IMR-90 (cell line): Measurements from ENCODE around the gene SPATS2L. TPM values are rescaled to one million over a fixed set of nuclear protein-coding genes. Genes with fewer than 3 reads are reported as not detected.

ENCODE experiments used
- ATAC-seq: fragments of 200-7000 bp; cut with Tn5 transposase; 2 replicates; pipeline ENCODE4 v1.9.1; 2020; ENCODE audit warnings: low read depth, mild to moderate bottlenecking, moderate library complexity
- BruUV-seq: library from RNA; stranded (reverse); fragments of 400-500 nt; replicated peaks from 2 replicates; lab custom pipeline; 2021; lab: Mats Ljungman, UMichigan
- CTCF ChIA-PET: fragments of 300-600 bp; formaldehyde crosslinking; extraction: SDS; loops from one replicate; lab custom pipeline; 2021; ENCODE audit warnings: antibody characterized with exemption; lab: Yijun Ruan, JAX
- POLR2A ChIA-PET: fragments of 300-600 bp; sonication (Branson Sonifier 250); formaldehyde crosslinking; loops from one replicate; lab custom pipeline; 2022; ENCODE audit warnings: antibody characterized with exemption; ENCODE audit not compliant: unreplicated experiment; lab: Charles Lee
- DNase-seq: peaks from one replicate; pipeline ENCODE4 v3.0.0; 2013
- H2AFZ ChIP-seq: replicated peaks from 2 replicates; pipeline ENCODE3; 2013; ENCODE audit warnings: low read length, mild to moderate bottlenecking; ENCODE audit not compliant: poor library complexity
- H2AK5ac ChIP-seq: 2 replicates; pipeline ENCODE4 v1.6.1; 2013; ENCODE audit warnings: low read depth, low read length, inconsistent platforms
- H2AK9ac ChIP-seq: replicated peaks from 2 replicates; pipeline ENCODE3; 2013; ENCODE audit warnings: mild to moderate bottlenecking, low read depth, low read length, moderate library complexity; ENCODE audit not compliant: poor library complexity
- H2BK120ac ChIP-seq: 2 replicates; pipeline ENCODE4 v1.6.1; 2013; ENCODE audit warnings: low read depth, low read length, inconsistent platforms
- H2BK15ac ChIP-seq: 3 replicates; pipeline ENCODE4 v1.6.1; 2013; ENCODE audit warnings: low read depth, low read length, inconsistent platforms
- H2BK20ac ChIP-seq: 2 replicates; pipeline ENCODE4 v1.6.1; 2013; ENCODE audit warnings: low read depth, mild to moderate bottlenecking, inconsistent platforms, low read length, moderate library complexity
- H2BK5ac ChIP-seq: 2 replicates; pipeline ENCODE4 v1.6.1; 2013; ENCODE audit warnings: mild to moderate bottlenecking, low read depth, low read length, inconsistent platforms; ENCODE audit not compliant: poor library complexity, severe bottlenecking
- H3K14ac ChIP-seq: replicated peaks from 2 replicates; pipeline ENCODE4 v1.6.1; 2013; ENCODE audit warnings: low read depth, low read length, inconsistent platforms
- H3K18ac ChIP-seq: 2 replicates; pipeline ENCODE4 v1.6.1; 2013; ENCODE audit warnings: low read depth, low read length, control low read depth
- H3K23ac ChIP-seq: 2 replicates; pipeline ENCODE4 v1.6.1; 2013; ENCODE audit warnings: low read depth, low read length, inconsistent platforms
- H3K27ac ChIP-seq: 2 replicates; pipeline ENCODE4 v1.5.1; 2013; ENCODE audit warnings: mild to moderate bottlenecking, control low read depth, low read length; ENCODE audit not compliant: insufficient read depth
- H3K27me3 ChIP-seq: 2 replicates; pipeline ENCODE4 v1.6.1; 2013; ENCODE audit warnings: low read length; ENCODE audit not compliant: control insufficient read depth, insufficient read depth
- H3K36me3 ChIP-seq: 2 replicates; pipeline ENCODE4 v1.6.1; 2013; ENCODE audit warnings: low read length, mixed read lengths; ENCODE audit not compliant: control insufficient read depth, insufficient read depth
- H3K4ac ChIP-seq: 2 replicates; pipeline ENCODE4 v1.6.1; 2013; ENCODE audit warnings: low read depth, low read length, inconsistent platforms
- H3K4me1 ChIP-seq: 2 replicates; pipeline ENCODE4 v1.6.1; 2013; ENCODE audit warnings: low read length, mixed read lengths; ENCODE audit not compliant: control insufficient read depth, insufficient read depth
- H3K4me2 ChIP-seq: 2 replicates; pipeline ENCODE4 v1.6.1; 2013; ENCODE audit warnings: low read depth, mild to moderate bottlenecking, control low read depth, low read length, moderate library complexity
- H3K4me3 ChIP-seq: 2 replicates; pipeline ENCODE4 v1.5.1; 2013; ENCODE audit warnings: low read depth, mild to moderate bottlenecking, control low read depth, low read length, moderate library complexity; ENCODE audit not compliant: insufficient read depth
- H3K56ac ChIP-seq: 2 replicates; pipeline ENCODE4 v1.6.1; 2013; ENCODE audit warnings: low read length, inconsistent platforms; ENCODE audit not compliant: insufficient read depth; ENCODE audit errors: extremely low read depth
- H3K79me1 ChIP-seq, 2 experiments: 2 replicates each; pipeline ENCODE4 v1.6.1; 2013; ENCODE audit warnings: low read length in 2 of 2, inconsistent platforms in 1 of 2, low read depth in 1 of 2
- H3K9ac ChIP-seq: 2 replicates; pipeline ENCODE4 v1.6.1; 2013; ENCODE audit warnings: low read depth, low read length, control low read depth
- H3K9me1 ChIP-seq: 2 replicates; pipeline ENCODE4 v1.6.1; 2013; ENCODE audit warnings: low read length, inconsistent platforms; ENCODE audit not compliant: insufficient read depth
- H3K9me3 ChIP-seq: 2 replicates; pipeline ENCODE4 v1.6.1; 2013; ENCODE audit warnings: low read length; ENCODE audit not compliant: control insufficient read depth, insufficient read depth
- H4K20me1 ChIP-seq: 2 replicates; pipeline ENCODE4 v1.6.1; 2013; ENCODE audit warnings: low read length, inconsistent platforms; ENCODE audit not compliant: insufficient read depth
- H4K5ac ChIP-seq: 2 replicates; pipeline ENCODE4 v1.6.1; 2013; ENCODE audit warnings: mild to moderate bottlenecking, low read depth, low read length, control low read depth
- H4K8ac ChIP-seq, 2 experiments: 2 replicates each; pipeline ENCODE4 v1.6.1; 2013; ENCODE audit warnings: low read depth in 2 of 2, low read length in 2 of 2, control low read depth in 1 of 2, inconsistent platforms in 1 of 2
- H4K91ac ChIP-seq: 2 replicates; pipeline ENCODE4 v1.6.1; 2013; ENCODE audit warnings: low read depth, low read length, inconsistent platforms; ENCODE audit not compliant: insufficient read depth
- BHLHE40 ChIP-seq: fragments of 150-350 bp; IDR thresholded peaks from 2 replicates; pipeline ENCODE4 v1.6.1; 2016; ENCODE audit warnings: mild to moderate bottlenecking, low read depth, low read length
- CEBPB ChIP-seq: IDR thresholded peaks from 2 replicates; pipeline ENCODE4 v1.6.1; 2012; ENCODE audit warnings: low read depth, low read length, improper control_type of control experiment
- CHD1 ChIP-seq: IDR thresholded peaks from 2 replicates; pipeline ENCODE4 v1.6.1; 2012; ENCODE audit warnings: low read depth, low read length, improper control_type of control experiment
- CTCF ChIP-seq: conservative IDR thresholded peaks from 2 replicates; pipeline ENCODE4 v1.5.1; 2012; ENCODE audit warnings: mild to moderate bottlenecking, low read depth, low read length, improper control_type of control experiment
- FOS ChIP-seq: fragments of 150-350 bp; IDR thresholded peaks from 2 replicates; pipeline ENCODE4 v1.6.1; 2016; ENCODE audit warnings: low read depth, low read length
- MAFK ChIP-seq: IDR thresholded peaks from 2 replicates; pipeline ENCODE4 v1.6.1; 2012; ENCODE audit warnings: low read depth, low read length, improper control_type of control experiment
- MAZ ChIP-seq: IDR thresholded peaks from 2 replicates; pipeline ENCODE4 v1.6.1; 2012; ENCODE audit warnings: low read depth, mild to moderate bottlenecking, low read length, improper control_type of control experiment, moderate library complexity, borderline replicate concordance
- MXI1 ChIP-seq: IDR thresholded peaks from 2 replicates; pipeline ENCODE4 v1.6.1; 2012; ENCODE audit warnings: low read depth, mild to moderate bottlenecking, low read length, moderate library complexity, borderline replicate concordance
- NFE2L2 ChIP-seq: fragments of 150-350 bp; IDR thresholded peaks from 2 replicates; pipeline ENCODE4 v1.6.1; 2016; ENCODE audit warnings: low read depth, mild to moderate bottlenecking, low read length
- POLR2A ChIP-seq: IDR thresholded peaks from 2 replicates; pipeline ENCODE4 v1.6.1; 2012; ENCODE audit warnings: mild to moderate bottlenecking, low read depth, low read length
- RAD21 ChIP-seq: IDR thresholded peaks from 2 replicates; pipeline ENCODE4 v1.6.1; 2012; ENCODE audit warnings: low read length, improper control_type of control experiment
- RCOR1 ChIP-seq: IDR thresholded peaks from 2 replicates; pipeline ENCODE4 v1.6.1; 2012; ENCODE audit warnings: mild to moderate bottlenecking, low read length, improper control_type of control experiment; ENCODE audit not compliant: insufficient replicate concordance
- RFX5 ChIP-seq: IDR thresholded peaks from 2 replicates; pipeline ENCODE4 v1.8.0; 2012; ENCODE audit warnings: low read depth, mild to moderate bottlenecking, low read length, moderate library complexity
- SMC3 ChIP-seq: fragments of 150-350 bp; IDR thresholded peaks from 2 replicates; pipeline ENCODE4 v1.6.1; 2016; ENCODE audit warnings: low read depth, mild to moderate bottlenecking, antibody characterized with exemption, low read length, moderate library complexity
- WGBS, 2 experiments: methylation state at CpG; one replicate each; pipeline versions ENCODE4 v1.1.5 to v1.1.7; 2013; ENCODE audit warnings: missing lambda C conversion rate in 2 of 2; ENCODE audit not compliant: insufficient read length in 1 of 2; ENCODE audit errors: extremely low coverage in 2 of 2; 5-methylcytosine and 5-hydroxymethylcytosine counted together
- dilution Hi-C: fragments of 300-500 bp; cut with HindIII; formaldehyde crosslinking; loops from one replicate; pipeline ENCODE4 v1.14.3; 2018; ENCODE audit warnings: low sequenced_read_pairs; ENCODE audit not compliant: unreplicated experiment
- in situ Hi-C: fragments of 300-500 bp; cut with MboI; formaldehyde crosslinking; loops from 3 replicates; pipeline ENCODE4 v1.14.3; 2019; ENCODE audit warnings: low sequenced_read_pairs, inconsistent platforms, mixed read lengths
- intact Hi-C: fragments of 100-400 bp; cut with micrococcal nuclease; formaldehyde crosslinking; loops from 2 replicates; pipeline ENCODE4 v1.10.0; 2022
- polyA plus RNA-seq, 3 experiments: library from polyadenylated mRNA; depleted of rRNA; stranded (reverse); fragments of >200 nt; gene quantifications; 2 replicates each; pipeline ENCODE4 v1.2.3, GENCODE V29; 2012; ENCODE audit warnings: low replicate concordance in 1 of 3
- total RNA-seq: library from RNA; depleted of rRNA; stranded (reverse); fragments of >200 nt; gene quantifications from 2 replicates; pipeline ENCODE4 v1.2.3, GENCODE V29; 2012
- TF ChIP-seq, protein P1 (sequence below): fragments of 150-350 bp; IDR thresholded peaks from 2 replicates; pipeline ENCODE4 v1.6.1; 2017; ENCODE audit warnings: mild to moderate bottlenecking, antibody characterized with exemption, low read length, low read depth
- TF ChIP-seq, protein P2 (sequence below): fragments of 150-350 bp; IDR thresholded peaks from 2 replicates; pipeline ENCODE4 v1.6.1; 2016; ENCODE audit warnings: low read depth, mild to moderate bottlenecking, low read length, moderate library complexity, borderline replicate concordance

The SPATS2L gene
- total and polyA plus RNA-seq, 2 of the 4 experiments (the other 2 are of a cell fraction): 118 to 155 TPM

DNA sequence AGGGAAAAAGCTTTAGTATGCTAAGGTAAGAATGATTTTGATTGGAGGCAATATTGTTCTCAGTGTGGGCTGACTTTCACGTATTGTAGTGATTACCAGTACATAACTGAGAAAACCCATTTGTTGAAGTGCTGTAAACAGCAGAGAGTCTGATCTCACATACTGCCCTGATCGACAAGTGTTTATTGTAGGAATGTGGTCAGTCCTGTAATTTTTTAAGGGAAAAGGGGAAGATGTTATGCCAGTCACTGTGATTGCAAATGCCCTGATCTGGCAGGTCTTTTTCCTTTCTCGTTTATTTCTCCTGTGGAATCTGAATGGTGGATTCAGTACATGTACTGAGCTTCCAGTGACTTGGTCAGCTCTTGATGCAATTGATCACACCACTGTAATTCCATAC is 11.5 kb downstream of the SPATS2L start:
- Histone ChIP-seq H3K14ac (0 out of 2 replicates have a peak overlapping the region, but pooled peaks have one; percentile 2), H2AK5ac (peak overlapping the region; percentile 8; the same call in 1 of the 2 replicates)

More for the DNA sequence above, 11.5 kb downstream of the SPATS2L start:
- Histone ChIP-seq H3K36me3 (peaks cover 7% of the 10 kb centered on the region), H3K9me1 (peaks cover 27% of the 10 kb centered on the region), H3K79me1 (peaks cover 5 to 59% of the 10 kb centered on the region in 2 experiments; a peak in 3 of 4 replicates), H3K4ac (peak overlapping the region; percentile 8; the same call in 1 of the 2 replicates), H3K4me3 (no peak overlapping the region), H3K9me3 (no peaks in the 10 kb centered on the region), H3K23ac (peak overlapping the region; percentile 60), H3K4me1 (peaks cover 27% of the 10 kb centered on the region), H2AK9ac (no peak overlapping the region), H3K9ac (no peak overlapping the region; the same call in 1 of the 2 replicates), H4K5ac (no peak overlapping the region; the same call in 1 of the 2 replicates), H3K27me3 (no peaks in the 10 kb centered on the region), H4K20me1 (peaks cover 85% of the 10 kb centered on the region), H3K18ac (no peak overlapping the region), H2BK15ac (no peak overlapping the region), H3K27ac (0 out of 2 replicates have a peak overlapping the region, but pooled peaks have one; percentile 20), H4K91ac (no peak overlapping the region), H3K4me2 (no peak overlapping the region; the same call in 1 of the 2 replicates), H2AFZ (no peak overlapping the region), H2BK120ac (no peak overlapping the region), H2BK5ac (peak overlapping the region; percentile 45), H2BK20ac (0 out of 2 replicates have a peak overlapping the region, but pooled peaks have one; percentile 11), H3K56ac (no peak overlapping the region), H4K8ac (no peak overlapping the region)
- ChIA-PET CTCF (no interaction called here), POLR2A (no interaction called here)
- intact Hi-C loops: no loop called here
- TF ChIP-seq RAD21: no peak
- TF ChIP-seq, protein P1, sequence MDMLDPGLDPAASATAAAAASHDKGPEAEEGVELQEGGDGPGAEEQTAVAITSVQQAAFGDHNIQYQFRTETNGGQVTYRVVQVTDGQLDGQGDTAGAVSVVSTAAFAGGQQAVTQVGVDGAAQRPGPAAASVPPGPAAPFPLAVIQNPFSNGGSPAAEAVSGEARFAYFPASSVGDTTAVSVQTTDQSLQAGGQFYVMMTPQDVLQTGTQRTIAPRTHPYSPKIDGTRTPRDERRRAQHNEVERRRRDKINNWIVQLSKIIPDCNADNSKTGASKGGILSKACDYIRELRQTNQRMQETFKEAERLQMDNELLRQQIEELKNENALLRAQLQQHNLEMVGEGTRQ: no peak
- TF ChIP-seq CEBPB: no peak
- TF ChIP-seq MAZ: no peak
- no peak for TF ChIP-seq POLR2A
- TF ChIP-seq RCOR1: no peak
- no peak for TF ChIP-seq CTCF
- no peak for TF ChIP-seq MXI1
- no peak for TF ChIP-seq RFX5
- TF ChIP-seq NFE2L2: no peak
- TF ChIP-seq MAFK: no peak
- TF ChIP-seq FOS: no peak
- TF ChIP-seq BHLHE40: no peak
- no peak for TF ChIP-seq SMC3
- no peak for TF ChIP-seq CHD1
- TF ChIP-seq, protein P2, sequence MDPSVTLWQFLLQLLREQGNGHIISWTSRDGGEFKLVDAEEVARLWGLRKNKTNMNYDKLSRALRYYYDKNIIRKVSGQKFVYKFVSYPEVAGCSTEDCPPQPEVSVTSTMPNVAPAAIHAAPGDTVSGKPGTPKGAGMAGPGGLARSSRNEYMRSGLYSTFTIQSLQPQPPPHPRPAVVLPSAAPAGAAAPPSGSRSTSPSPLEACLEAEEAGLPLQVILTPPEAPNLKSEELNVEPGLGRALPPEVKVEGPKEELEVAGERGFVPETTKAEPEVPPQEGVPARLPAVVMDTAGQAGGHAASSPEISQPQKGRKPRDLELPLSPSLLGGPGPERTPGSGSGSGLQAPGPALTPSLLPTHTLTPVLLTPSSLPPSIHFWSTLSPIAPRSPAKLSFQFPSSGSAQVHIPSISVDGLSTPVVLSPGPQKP: no peak
- DNase-seq (no peak), ATAC-seq (no peak)
- BruUV-seq: no TSS peak
- dilution Hi-C loops: no loop called here
- WGBS, 2 experiments: 66% methylated on average over 2 of the region's 3 CpGs; no CpG with 5 or more reads in 1 of the 2 experiments
- in situ Hi-C loops: no loop called here
